Stomach (tissue), 4 donors: ENCODE results near the gene CRTAC1.

Source experiments
- CTCF ChIP-seq, 7 experiments: fragments of 450-650 bp in 4 of 7; fragments of 200-600 bp in 3 of 7; sonication (generic) in 3 of 7; IDR thresholded peaks; one replicate each; pipeline ENCODE4 v1.5.1; 2016 to 2019; ENCODE audit warnings: antibody characterized with exemption in 7 of 7, control low read depth in 2 of 7, mild to moderate bottlenecking in 1 of 7
- POLR2AphosphoS5 ChIP-seq, 3 donors: sonication (generic); formaldehyde crosslinking; IDR thresholded peaks; one replicate each; pipeline ENCODE4 v1.6.1; 2016; ENCODE audit warnings: antibody characterized with exemption in 3 of 3

DNA sequence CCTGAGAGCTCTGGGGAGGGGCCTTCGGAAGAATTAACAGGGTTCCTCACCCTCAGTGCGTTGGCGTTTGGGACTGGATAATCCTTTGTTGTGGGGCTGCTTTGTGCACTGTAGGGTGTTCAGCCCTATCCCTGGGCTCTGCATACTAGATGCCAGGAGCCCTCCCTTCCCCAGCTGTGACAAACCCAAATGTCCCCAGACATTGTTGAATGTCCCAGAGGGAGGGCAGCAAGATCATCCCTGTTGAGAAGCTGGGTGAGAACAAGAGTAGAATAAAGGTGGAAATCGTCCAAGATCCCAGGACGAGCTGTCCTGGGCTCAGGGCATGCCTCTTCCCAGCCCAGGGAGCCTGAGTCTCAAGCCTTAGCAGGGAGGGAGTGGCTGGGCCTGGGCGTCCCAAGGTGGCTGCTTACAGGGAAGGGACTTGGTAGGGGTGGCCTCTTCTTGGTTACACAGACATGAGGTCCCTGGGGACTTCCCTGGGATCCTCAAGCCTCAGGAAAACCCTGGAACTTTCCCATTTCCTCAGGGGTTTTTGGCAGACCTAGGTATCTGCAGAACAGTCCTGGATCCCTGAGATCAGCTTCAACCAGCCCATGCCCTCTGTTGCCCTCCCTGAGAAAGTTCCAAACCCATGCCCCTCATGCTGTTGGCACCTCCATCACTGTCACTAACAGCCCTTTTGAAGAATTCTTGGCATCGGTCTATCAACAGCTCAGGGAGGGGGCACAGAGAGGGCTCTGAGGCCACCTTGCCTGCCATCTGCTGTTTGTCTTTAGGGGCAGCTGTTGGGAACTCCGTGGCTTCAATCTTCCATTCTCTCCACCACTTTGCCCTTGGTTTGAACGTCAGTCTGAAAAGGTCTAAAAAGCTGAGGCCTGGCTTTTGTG is 127.0 kb downstream of the CRTAC1 start:
- TF ChIP-seq CTCF (IDR thresholded peaks at IDR 0.05) = no peak
- TF ChIP-seq POLR2AphosphoS5 (IDR thresholded peaks at IDR 0.05) = no peak
